HG03378 (cell line): ENCODE results near the gene TERT.
"Not testable (repeated sequence)": the region's sequence is repeated elsewhere in the genome, so short reads cannot be mapped to it uniquely, and the experiment has no call there.

Source experiments
- ATAC-seq: cut with Tn5 transposase; IDR thresholded peaks from one replicate; pipeline ENCODE4 v1.9.1; 2021; ENCODE audit warnings: mild to moderate bottlenecking, moderate library complexity; ENCODE audit not compliant: unreplicated experiment

The TERT gene

DNA sequence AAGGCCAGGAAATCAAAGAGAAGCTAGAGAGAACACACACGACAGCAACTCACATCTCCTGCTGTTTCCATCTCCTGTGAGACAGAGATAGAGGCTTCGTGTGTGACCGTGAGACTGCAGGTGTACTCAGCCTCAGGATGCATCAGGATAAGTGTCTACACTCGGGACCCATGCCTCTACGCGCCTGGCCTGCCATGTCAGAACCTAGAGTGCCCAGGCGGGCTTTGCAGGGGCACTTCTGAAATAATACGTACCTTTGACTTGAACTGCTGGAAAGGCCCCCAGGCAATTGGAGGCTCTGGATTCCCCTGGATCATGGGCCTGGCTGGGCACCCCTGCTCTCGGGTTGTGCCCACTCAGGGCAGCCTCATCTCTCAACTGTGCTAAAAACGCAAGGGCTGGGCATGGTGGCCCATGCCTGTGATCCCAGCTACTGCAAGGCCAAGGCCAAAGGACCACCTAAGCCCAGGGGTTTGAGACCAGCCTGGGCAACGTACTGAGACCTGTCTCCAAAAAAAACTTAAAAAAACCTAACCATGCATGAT is 37.1 kb upstream of the TERT start:
- no peak for ATAC-seq

DNA sequence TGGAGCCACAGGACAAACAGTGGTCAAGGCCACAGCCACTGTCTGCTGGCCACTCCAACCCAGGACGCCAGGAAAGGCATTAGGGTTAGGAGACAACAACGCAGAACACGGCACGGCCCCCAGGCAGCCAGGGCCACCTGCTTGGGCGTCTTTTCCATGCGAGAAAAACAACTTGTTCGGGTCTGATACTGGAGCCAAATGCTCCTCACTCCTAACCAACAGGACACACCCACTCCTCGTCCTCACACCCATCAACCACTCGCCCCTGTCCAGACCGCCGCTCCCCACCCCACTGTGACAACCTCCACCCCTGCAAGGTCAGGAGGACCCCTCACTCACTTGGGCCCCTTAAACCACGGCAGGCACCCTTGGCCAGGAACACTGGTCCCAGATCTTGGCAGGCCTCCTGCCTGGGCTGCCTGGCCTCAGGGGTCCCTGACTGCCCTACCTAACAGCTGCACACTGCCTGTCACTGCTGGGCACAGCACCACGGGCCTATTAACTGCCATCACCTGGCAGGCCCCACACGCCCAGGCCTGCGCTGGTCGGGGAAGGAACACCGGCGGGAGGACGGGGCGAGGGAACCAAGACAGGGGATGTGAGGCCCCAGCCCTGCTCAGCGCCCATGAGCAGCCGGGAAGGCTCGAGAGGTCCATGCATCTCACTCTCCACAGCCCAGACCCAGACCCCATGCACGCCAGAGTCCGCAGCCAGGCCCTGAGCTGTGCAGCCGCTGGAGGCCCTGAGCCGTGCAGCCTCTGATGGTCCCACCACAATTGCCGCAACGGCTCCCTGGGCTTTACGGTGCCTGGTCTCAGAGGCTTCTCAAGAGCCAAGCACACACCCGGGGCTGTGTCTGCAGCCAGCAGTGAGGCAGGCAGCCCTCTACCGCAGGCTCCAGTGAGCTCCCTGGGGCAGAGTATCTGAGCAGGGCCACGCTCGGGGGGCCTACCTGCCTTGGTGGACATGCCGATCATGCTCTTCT is 36.3 kb upstream of the TERT start:
- no peak for ATAC-seq

DNA sequence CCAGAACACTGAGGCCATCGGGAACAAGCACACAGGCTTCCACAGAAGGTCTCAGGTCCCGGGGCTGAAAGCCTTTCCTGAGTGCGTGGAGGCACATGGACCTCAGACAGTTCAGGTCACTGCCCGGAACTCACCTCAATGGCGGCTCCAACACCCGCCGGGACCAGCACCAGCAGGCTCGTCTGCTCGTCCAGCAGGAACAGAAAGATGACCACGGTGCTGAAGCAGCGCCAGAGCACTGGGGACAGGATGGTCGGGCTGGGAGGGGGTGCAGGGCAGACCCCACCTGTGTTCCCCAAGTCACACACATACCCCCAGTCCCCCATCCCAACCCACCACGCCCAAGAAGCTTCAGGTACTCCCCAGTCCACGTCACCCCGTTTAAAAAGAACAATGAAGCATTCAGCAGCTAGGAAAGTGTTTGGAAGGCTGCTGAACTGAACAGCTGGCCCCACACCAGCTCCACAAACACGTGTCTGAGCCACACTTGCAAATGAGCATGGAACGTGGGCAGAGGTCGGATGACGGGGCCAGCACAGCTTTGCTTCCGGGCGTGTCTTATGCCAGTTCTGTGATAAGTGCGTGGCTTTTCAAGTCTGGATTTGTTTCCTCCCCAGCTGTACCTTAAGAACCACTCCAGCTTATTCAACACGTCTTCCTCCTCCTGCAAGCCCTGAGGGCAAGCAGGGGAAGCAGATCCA is 35.4 kb upstream of the TERT start:
- ATAC-seq: no peak

DNA sequence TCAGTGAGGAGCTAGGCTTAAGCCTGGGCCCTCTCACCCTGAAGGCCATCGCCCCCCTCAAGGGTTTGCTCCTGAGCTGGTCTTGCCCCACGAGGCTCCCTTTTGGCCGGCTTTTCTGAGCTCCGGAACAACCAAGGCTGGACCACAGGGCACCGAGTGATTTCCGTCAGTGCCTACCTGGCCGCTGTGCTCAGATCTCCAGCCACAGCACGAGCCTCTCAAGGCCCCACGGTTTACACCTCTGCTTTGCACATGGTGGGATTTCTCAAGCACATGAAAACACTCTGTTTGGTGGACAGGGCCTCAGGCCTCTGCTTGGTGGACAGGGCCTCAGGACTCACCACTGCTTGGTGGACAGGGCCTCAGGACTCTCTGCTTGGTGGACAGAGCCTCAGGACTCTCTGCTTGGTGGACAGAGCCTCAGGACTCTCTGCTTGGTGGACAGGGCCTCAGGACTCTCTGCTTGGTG is 34.3 kb upstream of the TERT start:
- ATAC-seq: no peak

DNA sequence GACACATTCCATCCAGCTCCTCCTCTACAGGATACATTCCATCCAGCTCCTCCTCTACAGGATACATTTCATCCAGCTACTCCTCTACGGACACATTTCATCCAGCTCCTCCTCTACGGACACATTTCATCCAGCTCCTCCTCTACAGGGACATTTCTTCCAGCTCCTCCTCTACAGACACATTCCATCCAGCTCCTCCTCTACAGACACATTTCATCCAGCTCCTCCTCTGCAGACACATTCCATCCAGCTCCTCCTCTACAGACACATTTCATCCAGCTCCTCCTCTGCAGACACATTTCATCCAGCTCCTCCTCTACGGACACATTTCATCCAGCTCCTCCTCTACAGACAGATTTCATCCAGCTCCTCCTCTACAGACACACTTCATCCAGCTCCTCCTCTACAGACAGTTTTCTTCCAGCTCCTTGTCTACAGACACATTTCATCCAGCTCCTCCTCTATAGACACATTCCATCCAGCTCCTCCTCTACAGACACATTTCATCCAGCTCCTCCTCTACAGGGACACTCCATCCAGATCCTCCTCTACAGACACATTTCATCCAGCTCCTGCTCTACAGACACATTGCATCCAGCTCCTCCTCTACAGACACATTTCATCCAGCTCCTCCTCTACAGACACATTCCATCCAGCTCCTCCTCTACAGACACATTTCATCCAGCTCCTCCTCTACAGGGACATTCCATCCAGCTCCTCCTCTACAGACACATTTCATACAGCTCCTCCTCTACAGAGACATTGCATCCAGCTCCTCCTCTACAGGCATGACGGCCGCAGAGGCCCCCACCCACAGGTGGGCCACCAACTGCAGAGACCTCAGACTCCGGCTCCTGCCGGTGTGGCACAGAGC is 33.6 kb upstream of the TERT start:
- not testable (repeated sequence) for ATAC-seq

DNA sequence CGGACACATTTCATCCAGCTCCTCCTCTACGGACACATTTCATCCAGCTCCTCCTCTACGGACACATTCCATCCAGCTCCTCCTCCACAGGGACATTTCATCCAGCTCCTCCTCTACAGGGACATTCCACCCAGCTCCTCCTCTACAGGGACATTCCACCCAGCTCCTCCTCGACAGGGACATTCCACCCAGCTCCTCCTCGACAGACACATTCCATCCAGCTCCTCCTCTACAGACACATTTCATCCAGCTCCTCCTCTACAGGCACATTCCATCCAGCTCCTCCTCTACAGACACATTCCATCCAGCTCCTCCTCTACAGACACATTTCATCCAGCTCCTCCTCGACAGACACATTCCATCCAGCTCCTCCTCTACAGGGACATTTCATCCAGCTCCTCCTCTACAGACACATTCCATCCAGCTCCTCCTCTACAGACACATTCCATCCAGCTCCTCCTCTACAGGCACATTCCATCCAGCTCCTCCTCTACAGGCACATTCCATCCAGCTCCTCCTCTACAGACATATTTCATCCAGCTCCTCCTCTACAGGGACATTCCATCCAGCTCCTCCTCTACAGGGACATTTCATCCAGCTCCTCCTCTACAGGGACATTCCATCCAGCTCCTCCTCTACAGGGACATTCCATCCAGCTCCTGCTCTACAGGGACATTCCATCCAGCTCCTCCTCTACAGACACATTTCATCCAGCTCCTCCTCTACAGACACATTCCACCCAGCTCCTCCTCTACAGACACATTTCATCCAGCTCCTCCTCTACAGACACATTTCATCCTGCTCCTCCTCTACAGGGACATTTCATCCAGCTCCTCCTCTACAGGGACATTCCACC is 32.3 kb upstream of the TERT start:
- ATAC-seq: not testable (repeated sequence)

DNA sequence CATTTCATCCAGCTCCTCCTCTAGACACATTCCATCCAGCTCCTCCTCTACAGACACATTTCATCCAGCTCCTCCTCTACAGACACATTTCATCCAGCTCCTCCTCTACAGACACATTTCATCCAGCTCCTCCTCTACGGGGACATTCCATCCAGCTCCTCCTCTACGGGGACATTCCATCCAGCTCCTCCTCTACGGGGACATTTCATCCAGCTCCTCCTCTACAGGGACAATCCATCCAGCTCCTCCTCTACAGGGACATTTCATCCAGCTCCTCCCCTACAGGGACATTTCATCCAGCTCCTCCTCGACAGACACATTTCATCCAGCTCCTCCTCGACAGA is 31.6 kb upstream of the TERT start:
- ATAC-seq: not testable (repeated sequence)

DNA sequence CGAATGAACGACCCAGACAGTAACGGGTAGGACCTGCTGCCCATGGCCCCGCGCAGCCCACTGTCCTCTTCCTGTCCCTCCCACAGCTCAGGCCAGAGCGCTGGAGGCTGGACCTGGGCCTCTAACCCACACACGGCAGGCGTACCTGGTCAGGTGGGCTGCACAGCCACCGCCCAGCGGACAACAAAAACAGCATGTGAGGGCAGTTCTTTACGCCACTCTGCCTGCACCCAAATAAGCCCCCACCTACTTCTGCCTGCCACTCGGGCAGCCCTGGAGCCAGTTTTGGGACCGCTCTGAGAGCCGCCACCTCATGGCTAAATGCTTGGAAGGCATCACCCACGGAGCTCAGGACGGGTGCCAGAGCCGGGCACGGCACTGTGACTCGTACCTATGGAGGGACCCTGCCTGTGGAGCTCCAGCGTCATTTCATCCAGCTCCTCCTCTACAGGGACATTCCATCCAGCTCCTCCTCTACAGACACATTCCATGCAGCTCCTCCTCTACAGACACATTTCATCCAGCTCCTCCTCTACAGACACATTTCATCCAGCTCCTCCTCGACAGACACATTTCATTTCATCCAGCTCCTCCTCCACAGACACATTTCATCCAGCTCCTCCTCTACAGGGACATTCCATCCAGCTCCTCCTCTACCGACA is 31.1 kb upstream of the TERT start:
- ATAC-seq: no peak

DNA sequence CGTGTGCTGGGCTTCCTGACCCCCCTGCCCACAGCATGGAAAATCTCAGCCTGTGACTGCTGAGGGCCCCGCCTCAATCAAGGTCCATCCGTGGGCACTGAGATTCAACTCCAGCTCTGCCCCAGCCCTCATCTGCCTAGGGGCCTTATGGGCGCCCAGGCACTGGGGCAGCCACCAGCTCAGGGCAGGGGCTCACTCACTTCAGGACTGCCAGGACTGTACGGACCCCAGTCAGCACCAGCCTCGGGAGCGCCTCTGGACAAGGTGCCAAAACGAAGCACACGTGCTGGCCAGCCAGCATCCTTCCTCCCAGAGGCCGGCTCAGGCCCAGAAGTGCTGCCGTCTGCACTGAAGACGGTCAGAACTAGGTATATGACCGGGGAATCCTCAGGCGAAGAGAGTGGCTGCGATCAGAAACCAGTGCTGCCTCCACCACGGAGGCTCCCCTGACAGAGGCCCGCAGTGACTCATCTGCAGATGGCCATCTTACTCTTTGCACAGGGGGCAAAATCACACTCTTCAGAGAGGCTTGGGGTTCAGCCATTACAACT is 30.4 kb upstream of the TERT start:
- no peak for ATAC-seq

DNA sequence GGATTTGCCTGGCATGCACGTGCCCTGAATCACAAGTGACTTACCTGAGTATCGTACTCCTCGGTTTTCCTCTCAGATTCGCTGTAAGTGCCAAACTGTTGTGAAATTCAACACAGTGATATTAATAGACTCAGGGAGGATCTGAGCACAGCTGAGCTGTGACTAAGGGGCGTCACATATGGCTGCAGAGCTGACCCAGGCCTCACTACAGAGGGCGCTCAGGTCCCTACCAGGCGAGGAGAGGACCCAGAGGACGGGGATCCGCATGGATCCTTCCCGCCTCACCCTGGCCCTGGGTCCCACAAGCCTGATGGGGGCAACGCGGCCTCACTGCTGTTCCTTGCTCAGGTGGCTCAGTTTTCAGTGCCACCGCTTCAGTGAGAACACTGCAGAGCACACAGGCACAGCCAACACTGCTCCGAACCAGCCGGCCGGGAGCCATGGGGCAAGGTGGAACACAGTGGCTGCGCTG is 29.9 kb upstream of the TERT start:
- no peak for ATAC-seq

DNA sequence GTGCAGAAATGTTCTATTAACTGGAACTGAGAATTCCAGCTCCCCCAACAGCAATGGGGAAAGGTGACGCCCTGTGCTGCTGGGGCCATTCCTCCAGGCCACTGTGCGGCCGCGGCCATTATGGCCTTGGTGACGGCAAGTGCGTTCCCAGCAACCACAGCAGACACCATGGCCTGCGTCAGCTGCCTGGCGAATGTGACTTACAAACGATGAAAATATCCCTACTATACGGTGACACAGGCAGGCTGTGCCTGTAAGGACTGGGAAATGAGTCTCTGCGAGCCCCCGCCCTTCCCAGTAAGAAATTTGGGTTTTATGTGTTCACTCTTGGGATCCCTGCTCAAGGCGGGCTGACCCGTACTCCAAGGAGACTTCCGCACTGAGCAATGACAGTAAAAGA is 29.4 kb upstream of the TERT start:
- no peak for ATAC-seq

DNA sequence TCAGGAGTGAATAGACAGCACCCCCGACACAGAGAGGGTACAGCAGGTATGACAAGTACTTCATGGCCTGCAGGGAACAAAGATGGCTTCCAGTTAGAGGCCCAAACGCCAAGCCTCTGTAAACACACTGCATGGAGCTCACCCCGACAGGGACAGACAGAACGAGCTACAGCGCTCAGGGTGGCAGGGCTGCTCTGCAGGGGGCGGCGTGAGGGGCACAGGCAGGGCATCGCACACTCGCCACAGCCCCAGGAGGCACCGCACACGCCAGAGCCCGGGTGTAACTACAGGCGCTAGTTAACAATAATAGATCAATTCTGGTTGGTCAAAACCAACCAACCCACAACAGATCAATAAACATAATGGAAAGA is 28.9 kb upstream of the TERT start:
- no peak for ATAC-seq

DNA sequence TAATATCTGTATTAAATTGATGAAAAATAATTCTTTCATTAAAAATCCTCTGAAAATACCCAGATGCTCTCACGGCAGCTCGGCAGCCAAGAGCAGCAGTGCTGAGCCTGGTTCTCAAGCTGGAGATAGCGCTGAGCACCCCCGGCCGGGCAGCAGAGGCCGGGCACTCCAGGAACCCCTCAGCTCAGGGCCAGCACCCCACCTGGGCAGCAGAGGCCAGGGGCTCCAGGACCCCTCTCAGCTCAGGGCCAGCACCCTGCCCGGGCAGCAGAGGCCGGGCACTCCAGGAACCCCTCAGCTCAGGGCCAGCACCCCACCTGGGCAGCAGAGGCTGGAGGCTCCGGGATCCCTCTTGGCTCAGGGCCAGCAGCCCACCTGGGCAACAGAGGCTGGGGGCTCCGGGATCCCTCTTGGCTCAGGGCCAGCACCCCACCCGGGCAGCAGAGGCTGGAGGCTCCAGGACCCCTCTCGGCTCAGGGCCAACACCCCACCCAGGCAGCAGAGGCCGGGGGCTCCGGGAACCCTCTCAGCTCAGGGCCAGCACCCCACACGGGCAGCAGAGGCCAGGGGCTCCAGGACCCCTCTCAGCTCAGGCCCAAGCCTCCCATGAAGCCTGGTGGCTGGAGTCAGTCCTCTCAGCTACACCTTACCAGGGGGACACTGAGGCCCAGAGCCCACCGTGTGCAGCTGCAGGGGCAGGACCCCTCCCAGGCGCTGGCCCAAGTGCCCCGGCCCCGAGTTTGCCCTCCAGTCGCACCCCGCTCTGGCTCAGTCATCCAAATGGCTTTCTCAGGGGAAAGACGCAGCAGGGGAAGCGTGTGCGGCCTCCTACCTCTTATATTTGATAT is 28.3 kb upstream of the TERT start:
- no peak for ATAC-seq

DNA sequence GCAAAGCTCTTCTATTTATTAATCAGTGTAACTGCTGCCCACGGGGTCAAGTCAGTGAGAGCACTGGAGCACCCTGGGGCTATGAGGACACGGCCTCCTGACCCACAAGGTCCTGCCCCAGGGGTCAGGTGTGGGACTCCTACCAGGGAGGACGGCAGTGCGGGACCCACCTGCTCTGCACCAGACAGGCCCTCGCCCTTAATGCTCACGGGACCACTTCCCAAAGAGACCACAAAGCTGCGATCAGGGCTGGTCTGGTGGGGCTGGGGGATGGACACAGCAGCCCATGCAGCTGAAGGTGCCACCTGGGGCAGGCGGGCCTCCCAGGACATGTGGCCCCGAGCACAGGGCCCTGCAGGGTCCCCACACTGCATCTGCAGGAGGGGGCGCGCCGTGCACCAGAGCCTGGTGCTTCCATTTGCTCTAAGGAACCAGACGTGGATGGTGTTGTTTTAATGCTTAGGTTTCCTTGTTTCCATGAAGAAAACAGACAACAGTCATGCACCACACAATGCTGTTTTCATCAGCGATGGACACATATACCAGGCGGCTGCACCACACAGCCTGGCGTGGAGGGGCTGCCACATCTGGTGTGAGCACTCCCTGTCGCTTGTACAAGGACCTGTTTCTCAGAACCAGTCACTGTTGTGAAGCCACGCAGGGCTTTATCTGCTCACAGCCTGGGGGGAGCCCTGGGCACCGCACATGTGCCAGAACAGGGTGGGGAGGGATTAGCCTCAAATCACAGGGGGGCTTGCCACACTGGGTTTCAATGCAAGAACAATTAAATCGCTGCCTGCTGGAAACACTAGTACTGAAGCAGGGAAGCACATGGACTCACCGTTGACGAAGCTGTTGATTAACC is 27.4 kb upstream of the TERT start:
- no peak for ATAC-seq

DNA sequence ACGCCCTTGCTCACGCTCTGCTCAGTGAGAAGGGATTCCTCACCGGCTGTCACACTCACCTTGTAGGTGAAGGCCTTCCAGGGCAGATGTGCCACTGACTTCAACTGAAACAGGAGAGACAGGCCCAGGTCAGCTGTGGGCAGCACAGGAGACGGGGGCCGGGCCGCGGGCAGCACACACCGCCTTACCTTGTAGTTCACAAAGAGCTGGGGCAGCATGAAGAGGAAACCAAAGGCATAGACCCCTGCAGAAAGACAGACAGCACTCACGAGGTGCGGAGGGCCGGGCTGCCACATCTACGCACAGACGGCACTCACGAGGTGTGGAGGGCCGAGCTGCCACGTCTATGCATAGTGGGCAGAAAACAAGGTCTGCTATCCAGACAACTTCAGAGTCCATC is 26.7 kb upstream of the TERT start:
- ATAC-seq: no peak

DNA sequence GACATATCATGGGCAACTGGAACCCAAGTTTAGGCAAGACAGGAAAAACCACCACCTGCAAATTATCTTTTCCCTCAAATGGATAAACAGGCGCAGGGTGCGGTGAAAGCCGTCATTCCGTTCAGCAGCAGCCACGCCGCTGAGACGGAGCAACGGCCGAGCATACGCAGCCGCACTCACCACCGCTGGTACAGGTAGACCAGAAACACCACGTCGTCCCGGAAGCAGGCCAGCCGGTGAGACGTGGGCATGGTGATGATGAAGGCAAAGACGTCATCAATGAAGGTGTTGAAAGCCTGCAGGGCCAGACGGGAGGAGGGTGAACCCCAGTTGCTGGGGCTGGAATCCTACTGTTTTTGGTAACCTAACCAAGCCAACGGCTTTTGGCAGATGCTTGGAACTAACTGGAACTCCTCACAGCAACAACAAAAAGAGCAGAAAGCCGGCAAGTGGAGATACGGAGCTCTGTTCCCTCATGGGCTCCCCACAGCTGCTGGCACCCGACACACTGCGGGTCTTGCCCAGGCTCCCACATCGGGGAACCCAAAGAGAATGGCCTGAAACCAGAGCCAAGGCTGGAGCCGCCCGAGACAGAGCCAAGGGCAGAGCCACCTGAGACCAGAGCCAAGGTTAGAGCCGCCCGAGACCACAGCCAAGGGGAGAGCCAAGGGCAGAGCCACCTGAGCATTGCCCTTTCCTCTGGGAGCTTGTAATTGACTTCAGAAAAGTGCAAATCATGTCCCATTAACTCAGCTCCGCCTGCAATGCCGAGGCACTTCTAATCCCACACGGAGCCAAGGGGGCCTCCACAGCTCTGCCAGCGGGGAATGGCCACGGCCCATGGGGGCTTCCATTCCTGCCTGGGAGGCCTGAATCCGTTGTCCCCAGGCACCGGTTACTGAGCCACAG is 25.8 kb upstream of the TERT start:
- no peak for ATAC-seq
